ENCODE data around the gene ZNF85. TPM values are rescaled to one million over a fixed set of nuclear protein-coding genes. Genes with fewer than 3 reads are reported as not detected.
"Not testable (repeated sequence)": the region's sequence is repeated elsewhere in the genome, so short reads cannot be mapped to it uniquely, and the experiment has no call there.

Gene ZNF85
- total RNA-seq, 1 experiment from 2014 or later, result 26.8 TPM

DNA sequence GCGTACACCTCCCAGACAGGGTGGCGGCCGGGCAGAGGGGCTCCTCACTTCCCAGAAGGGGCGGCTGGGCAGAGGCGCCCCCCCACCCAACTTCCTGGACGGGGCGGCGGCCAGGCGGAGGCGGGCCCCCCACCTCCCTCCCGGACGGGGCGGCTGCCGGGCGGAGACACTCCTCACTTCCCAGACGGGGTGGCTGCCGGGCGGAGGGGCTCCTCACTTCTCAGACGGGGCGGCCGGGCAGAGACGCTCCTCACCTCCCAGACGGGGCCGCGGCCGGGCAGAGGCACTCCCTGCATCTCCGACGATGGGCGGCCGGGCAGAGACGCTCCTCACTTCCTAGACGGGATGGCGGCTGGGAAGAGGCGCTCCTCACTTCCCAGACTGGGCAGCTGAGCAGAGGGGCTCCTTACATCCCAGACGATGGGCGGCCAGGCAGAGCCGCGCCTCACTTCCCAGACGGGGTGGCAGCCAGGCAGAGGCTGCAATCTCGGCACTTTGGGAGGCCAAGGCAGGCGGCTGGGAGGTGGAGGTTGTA lies 29.6 kb downstream of the ZNF85 start:
- H3K4me1 Mint-ChIP-seq; H3K79me2 ChIP-seq (ENCODE audit: insufficient read depth, low read length); H3K18ac ChIP-seq (ENCODE audit: insufficient read length, low read depth, low read length); H3K27me3 ChIP-seq (ENCODE audit: insufficient read depth, low read length); H2BK12ac ChIP-seq (ENCODE audit: insufficient read length, low read depth, low read length); H3K4me1 ChIP-seq (ENCODE audit: insufficient read depth, low read length); H3K23me2 ChIP-seq (ENCODE audit: insufficient read length, low read depth, low read length, poor library complexity, severe bottlenecking); H3K23ac ChIP-seq (ENCODE audit: insufficient read length, low read depth, low read length); H2AK5ac ChIP-seq (ENCODE audit: insufficient read length, low read length); H3T11ph ChIP-seq (ENCODE audit: low read length); H2BK5ac ChIP-seq (ENCODE audit: insufficient read length, low read length); H2AFZ ChIP-seq (ENCODE audit: low read length); H3K4ac ChIP-seq (ENCODE audit: low read depth, low read length); H2BK20ac ChIP-seq (ENCODE audit: low read depth, low read length, poor library complexity, severe bottlenecking); H3K79me1 ChIP-seq (ENCODE audit: insufficient read depth, low read depth, low read length, poor library complexity, severe bottlenecking); H2BK120ac ChIP-seq (ENCODE audit: low read depth, low read length, poor library complexity, severe bottlenecking); H3K14ac ChIP-seq (ENCODE audit: insufficient read depth, low read length); H4K8ac ChIP-seq (replicated peaks; ENCODE audit: insufficient read length, low read depth, low read length); H3K27ac ChIP-seq (ENCODE audit: insufficient read length, low read depth, low read length); H4K91ac ChIP-seq (ENCODE audit: insufficient read length, low read depth, low read length); H4K5ac ChIP-seq (ENCODE audit: insufficient read length, low read depth, low read length); H3K27ac Mint-ChIP-seq; H3K27me3 Mint-ChIP-seq (ENCODE audit: low read depth); H2BK15ac ChIP-seq (ENCODE audit: low read depth, low read length); H4K20me1 ChIP-seq (ENCODE audit: control insufficient read depth, insufficient read depth, insufficient read length); DNase-seq; H3K56ac ChIP-seq (ENCODE audit: insufficient read length, low read depth, low read length); H3K4me2 ChIP-seq (ENCODE audit: insufficient read depth, insufficient read length, low read length); H3K9ac ChIP-seq (ENCODE audit: extremely low read depth, insufficient read length, low read length); H3K4me3 Mint-ChIP-seq: not testable (repeated sequence)
- H3K36me3 Mint-ChIP-seq (ENCODE audit: insufficient read depth in 1 of 3, low read depth in 3 of 3), result peaks cover 31 to 40% (median 38%) of the 10 kb centered on the region in 3 experiments
- WGBS (ENCODE audit: extremely low coverage, insufficient read length, low lambda C conversion rate), result no CpG with 5 or more reads among the region's 41 CpGs
- peaks cover 20% of the 10 kb centered on the region for H3K9me3 ChIP-seq (ENCODE audit: control insufficient read depth, low read depth, low read length)
- peaks cover 54 to 61% of the 10 kb centered on the region in 2 experiments for H3K9me3 Mint-ChIP-seq
